Mesendoderm (in vitro differentiated cells): Measurements from ENCODE around the gene ECT2.

Experiments
- DNase-seq: peaks from one replicate; pipeline ENCODE4 v3.0.0; 2013
- H2AK5ac ChIP-seq: 2 replicates; pipeline ENCODE4 v1.6.1; 2013; ENCODE audit warnings: low read length, inconsistent platforms
- H2BK120ac ChIP-seq: 2 replicates; pipeline ENCODE4 v1.6.1; 2013; ENCODE audit warnings: low read depth, mild to moderate bottlenecking, low read length, moderate library complexity, mixed read lengths
- H2BK15ac ChIP-seq: replicated peaks from 2 replicates; pipeline ENCODE4 v1.6.1; 2013; ENCODE audit warnings: low read depth, mild to moderate bottlenecking, moderate library complexity
- H2BK5ac ChIP-seq: 2 replicates; pipeline ENCODE4 v1.6.1; 2013; ENCODE audit warnings: low read length, inconsistent platforms
- H3K18ac ChIP-seq: 2 replicates; pipeline ENCODE4 v1.6.1; 2013; ENCODE audit warnings: mild to moderate bottlenecking, low read length, mixed read lengths
- H3K23ac ChIP-seq: one replicate; pipeline ENCODE4 v1.6.1; 2013; ENCODE audit warnings: low read length
- H3K27ac ChIP-seq: 2 replicates; pipeline ENCODE4 v1.5.1; 2013; ENCODE audit warnings: low read depth, mild to moderate bottlenecking, inconsistent platforms, low read length, moderate library complexity
- H3K27me3 ChIP-seq: 2 replicates; pipeline ENCODE4 v1.6.1; 2013; ENCODE audit warnings: low read length, control low read depth, mild to moderate bottlenecking, inconsistent platforms; ENCODE audit not compliant: insufficient read depth, poor library complexity
- H3K36me3 ChIP-seq: 2 replicates; pipeline ENCODE4 v1.6.1; 2013; ENCODE audit warnings: low read length, inconsistent platforms; ENCODE audit not compliant: control insufficient read depth, insufficient read depth
- H3K4ac ChIP-seq: one replicate; pipeline ENCODE4 v1.6.1; 2013; ENCODE audit warnings: low read depth, mild to moderate bottlenecking, low read length, moderate library complexity
- H3K4me1 ChIP-seq: 2 replicates; pipeline ENCODE4 v1.6.1; 2013; ENCODE audit warnings: low read depth, low read length, inconsistent platforms; ENCODE audit not compliant: control insufficient read depth
- H3K4me2 ChIP-seq: 2 replicates; pipeline ENCODE4 v1.6.1; 2013; ENCODE audit warnings: low read length
- H3K4me3 ChIP-seq: 2 replicates; pipeline ENCODE4 v1.5.1; 2013; ENCODE audit warnings: mild to moderate bottlenecking, low read length
- H3K56ac ChIP-seq: one replicate; pipeline ENCODE4 v1.6.1; 2013; ENCODE audit warnings: low read length
- H3K79me1 ChIP-seq: 2 replicates; pipeline ENCODE4 v1.6.1; 2013; ENCODE audit warnings: low read length, inconsistent platforms
- H3K79me2 ChIP-seq: 2 replicates; pipeline ENCODE4 v1.6.1; 2013; ENCODE audit warnings: mild to moderate bottlenecking, low read length; ENCODE audit not compliant: control insufficient read depth, insufficient read depth
- H3K9ac ChIP-seq: 2 replicates; pipeline ENCODE4 v1.6.1; 2013; ENCODE audit warnings: low read length, inconsistent platforms
- H4K5ac ChIP-seq: one replicate; pipeline ENCODE4 v1.6.1; 2013; ENCODE audit warnings: low read length
- H4K8ac ChIP-seq: one replicate; pipeline ENCODE4 v1.6.1; 2013; ENCODE audit warnings: low read depth, mild to moderate bottlenecking, control low read depth, low read length, moderate library complexity
- WGBS: extraction: QIAGEN DNeasy Blood & Tissue Kit; methylation state at CpG from one replicate; pipeline ENCODE4 v1.1.7; 2013; ENCODE audit warnings: low lambda C conversion rate, missing lambda C conversion rate; ENCODE audit not compliant: insufficient coverage; ENCODE audit errors: extremely low coverage; 5-methylcytosine and 5-hydroxymethylcytosine counted together

ECT2 gene

DNA sequence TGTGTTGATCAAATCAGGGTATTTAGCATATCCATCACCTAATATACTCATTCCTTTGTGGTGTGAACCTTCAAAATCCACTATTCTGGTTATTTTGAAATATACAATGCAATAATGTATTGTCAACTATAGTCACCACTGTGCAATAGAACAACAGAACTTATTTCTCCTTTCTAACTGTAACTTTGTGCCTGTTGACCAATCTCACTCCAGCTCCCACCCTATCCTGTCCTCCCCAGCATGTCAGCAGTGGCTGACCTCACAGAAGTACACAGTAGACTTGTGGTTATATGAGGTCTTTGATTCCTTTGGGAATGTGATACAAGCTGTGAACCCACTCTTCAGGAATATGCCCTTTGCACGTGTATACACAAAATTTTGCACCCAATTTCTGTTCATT lies 64.2 kb downstream of the ECT2 start:
- Histone ChIP-seq H2BK120ac (no peak overlapping the region), H3K18ac (no peak overlapping the region), H3K79me2 (no peaks in the 10 kb centered on the region), H4K5ac (no peak overlapping the region), H3K4me3 (no peak overlapping the region), H3K27ac (no peak overlapping the region), H3K79me1 (no peaks in the 10 kb centered on the region), H3K56ac (no peak overlapping the region), H2AK5ac (no peak overlapping the region), H4K8ac (no peak overlapping the region), H3K23ac (no peak overlapping the region), H2BK5ac (no peak overlapping the region), H3K27me3 (no peaks in the 10 kb centered on the region), H3K4me1 (no peaks in the 10 kb centered on the region), H3K4me2 (no peak overlapping the region), H2BK15ac (no peak overlapping the region), H3K4ac (no peak overlapping the region), H3K9ac (no peak overlapping the region), H3K36me3 (no peaks in the 10 kb centered on the region)
- DNase-seq: no peak
- no CpG with 5 or more reads among the region's 1 CpG for WGBS

DNA sequence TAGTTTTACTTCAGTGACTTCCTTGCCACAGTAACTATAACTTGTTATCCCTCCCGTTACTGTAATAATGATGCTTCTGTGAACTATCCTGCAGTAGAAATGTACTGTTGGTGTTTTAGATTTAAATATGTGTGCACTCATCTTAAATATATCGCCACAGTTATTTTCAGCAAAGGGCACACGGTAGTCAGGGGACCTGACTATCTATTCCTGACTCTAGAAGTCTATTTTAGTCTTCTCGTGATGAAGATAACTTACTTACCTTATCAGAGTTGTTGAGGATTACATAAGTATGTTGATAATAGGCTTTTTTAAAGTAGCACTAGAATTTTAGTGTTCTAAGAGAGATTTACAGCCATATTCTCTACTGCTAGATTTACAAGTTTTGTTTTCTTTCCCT lies 65.3 kb downstream of the ECT2 start:
- Histone ChIP-seq H3K79me1 (no peaks in the 10 kb centered on the region), H3K4ac (no peak overlapping the region), H2BK5ac (no peak overlapping the region), H2BK120ac (no peak overlapping the region), H3K36me3 (no peaks in the 10 kb centered on the region), H3K4me3 (no peak overlapping the region), H3K18ac (no peak overlapping the region), H3K56ac (no peak overlapping the region), H3K4me1 (no peaks in the 10 kb centered on the region), H3K23ac (no peak overlapping the region), H4K5ac (no peak overlapping the region), H3K27me3 (no peaks in the 10 kb centered on the region), H3K9ac (no peak overlapping the region), H3K4me2 (no peak overlapping the region), H2AK5ac (no peak overlapping the region), H2BK15ac (no peak overlapping the region), H4K8ac (no peak overlapping the region), H3K27ac (no peak overlapping the region), H3K79me2 (no peaks in the 10 kb centered on the region)
- no peak for DNase-seq
- no CpG with 5 or more reads among the region's 4 CpGs for WGBS

DNA sequence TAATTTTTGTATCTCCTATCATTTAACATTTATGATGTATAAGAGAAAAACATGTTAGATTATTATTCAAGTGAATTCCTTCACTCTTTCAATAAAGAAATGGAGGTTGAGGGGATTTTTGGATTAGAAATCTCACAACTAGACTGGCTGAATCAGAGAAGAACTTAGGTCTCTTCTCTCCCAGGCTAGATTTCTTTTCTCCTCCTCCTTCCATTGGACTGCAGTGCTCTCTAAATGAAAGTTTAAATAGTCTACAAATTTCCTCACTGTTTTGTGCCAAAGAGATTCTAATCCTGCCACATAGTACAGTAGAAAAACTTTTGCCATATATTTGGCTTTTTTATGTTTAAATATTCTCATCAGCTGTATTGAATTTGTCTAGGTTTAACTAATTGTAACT lies 65.8 kb downstream of the ECT2 start:
- Histone ChIP-seq H2BK120ac (no peak overlapping the region), H3K9ac (no peak overlapping the region), H3K4me1 (no peaks in the 10 kb centered on the region), H2AK5ac (no peak overlapping the region), H3K79me1 (no peaks in the 10 kb centered on the region), H3K4me2 (no peak overlapping the region), H3K79me2 (no peaks in the 10 kb centered on the region), H4K5ac (no peak overlapping the region), H4K8ac (no peak overlapping the region), H3K36me3 (no peaks in the 10 kb centered on the region), H3K56ac (no peak overlapping the region), H3K4ac (no peak overlapping the region), H3K27me3 (no peaks in the 10 kb centered on the region), H2BK5ac (no peak overlapping the region), H3K27ac (no peak overlapping the region), H3K4me3 (no peak overlapping the region), H3K23ac (no peak overlapping the region), H2BK15ac (no peak overlapping the region), H3K18ac (no peak overlapping the region)
- no peak for DNase-seq

DNA sequence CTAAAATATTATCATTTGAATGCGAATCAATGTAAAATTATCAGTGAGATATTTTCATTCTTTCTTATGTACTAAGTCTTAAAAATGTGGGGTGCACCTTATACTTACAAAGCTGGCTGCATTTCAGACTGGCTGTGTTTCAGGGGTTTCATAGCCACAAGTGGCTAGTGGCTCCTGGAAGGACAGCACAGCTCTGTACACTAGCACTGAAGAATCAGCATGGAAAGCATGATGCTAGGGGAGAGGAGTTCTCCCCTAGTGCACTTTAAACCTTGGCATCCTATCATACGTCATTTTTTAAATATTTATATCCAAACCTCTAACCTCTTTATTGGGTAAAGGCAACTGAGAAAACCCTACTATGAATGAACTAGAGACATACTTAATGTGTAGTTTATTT lies 66.4 kb downstream of the ECT2 start:
- Histone ChIP-seq H4K5ac (no peak overlapping the region), H4K8ac (no peak overlapping the region), H2AK5ac (no peak overlapping the region), H2BK5ac (no peak overlapping the region), H3K4me3 (no peak overlapping the region), H3K56ac (no peak overlapping the region), H3K9ac (no peak overlapping the region), H3K4me2 (no peak overlapping the region), H3K4ac (no peak overlapping the region), H2BK15ac (no peak overlapping the region), H3K23ac (no peak overlapping the region), H3K36me3 (no peaks in the 10 kb centered on the region), H3K18ac (no peak overlapping the region), H3K4me1 (no peaks in the 10 kb centered on the region), H3K27me3 (no peaks in the 10 kb centered on the region), H2BK120ac (no peak overlapping the region), H3K79me2 (no peaks in the 10 kb centered on the region), H3K27ac (no peak overlapping the region), H3K79me1 (no peaks in the 10 kb centered on the region)
- 100% methylated on average over 1 of the region's 2 CpGs for WGBS
- no peak for DNase-seq

DNA sequence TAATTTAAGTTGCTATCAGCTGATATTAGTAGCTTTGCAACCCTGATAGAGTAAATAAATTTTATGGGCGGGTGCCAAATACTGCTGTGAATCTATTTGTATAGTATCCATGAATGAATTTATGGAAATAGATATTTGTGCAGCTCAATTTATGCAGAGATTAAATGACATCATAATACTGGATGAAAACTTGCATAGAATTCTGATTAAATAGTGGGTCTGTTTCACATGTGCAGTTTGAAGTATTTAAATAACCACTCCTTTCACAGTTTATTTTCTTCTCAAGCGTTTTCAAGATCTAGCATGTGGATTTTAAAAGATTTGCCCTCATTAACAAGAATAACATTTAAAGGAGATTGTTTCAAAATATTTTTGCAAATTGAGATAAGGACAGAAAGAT lies 70.0 kb downstream of the ECT2 start:
- Histone ChIP-seq H2BK120ac (no peak overlapping the region), H3K4ac (no peak overlapping the region), H2AK5ac (no peak overlapping the region), H3K23ac (no peak overlapping the region), H3K27me3 (no peaks in the 10 kb centered on the region), H2BK15ac (no peak overlapping the region), H3K79me1 (no peaks in the 10 kb centered on the region), H4K8ac (no peak overlapping the region), H3K79me2 (no peaks in the 10 kb centered on the region), H2BK5ac (no peak overlapping the region), H3K56ac (no peak overlapping the region), H3K9ac (no peak overlapping the region), H3K4me1 (no peaks in the 10 kb centered on the region), H3K27ac (no peak overlapping the region), H3K36me3 (no peaks in the 10 kb centered on the region), H3K18ac (no peak overlapping the region), H3K4me3 (no peak overlapping the region), H3K4me2 (no peak overlapping the region), H4K5ac (no peak overlapping the region)
- WGBS: no CpG with 5 or more reads among the region's 2 CpGs
- no peak for DNase-seq

DNA sequence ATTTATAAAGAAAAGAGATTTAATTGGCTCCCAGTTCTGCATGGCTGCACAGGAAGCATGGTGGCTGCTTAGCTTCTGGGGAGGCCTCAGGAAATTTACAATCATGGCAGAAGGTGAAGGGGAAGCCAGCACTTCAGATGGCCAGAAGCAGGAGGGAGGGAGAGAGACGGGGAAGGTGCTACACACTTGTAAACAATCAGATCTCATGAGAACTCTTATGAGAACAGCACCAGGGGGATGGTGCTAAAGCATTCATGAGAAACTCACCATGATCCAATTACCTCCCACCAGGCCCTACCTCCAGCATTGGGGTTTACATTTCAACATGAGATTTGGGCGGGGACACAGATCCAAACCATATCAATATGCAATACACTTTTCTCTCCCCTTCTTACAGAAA lies 73.7 kb downstream of the ECT2 start:
- H4K8ac ChIP-seq: no peak overlapping the region
- no peak overlapping the region for H3K4me2 ChIP-seq

More for the DNA sequence above, 73.7 kb downstream of the ECT2 start:
- Histone ChIP-seq H3K79me2 (no peaks in the 10 kb centered on the region), H3K27me3 (no peaks in the 10 kb centered on the region), H3K9ac (no peak overlapping the region), H3K4ac (no peak overlapping the region), H2AK5ac (no peak overlapping the region), H2BK5ac (no peak overlapping the region), H3K56ac (no peak overlapping the region), H3K4me3 (no peak overlapping the region), H4K5ac (no peak overlapping the region), H3K4me1 (no peaks in the 10 kb centered on the region), H2BK15ac (no peak overlapping the region), H3K27ac (no peak overlapping the region), H3K18ac (no peak overlapping the region), H3K79me1 (no peaks in the 10 kb centered on the region), H3K23ac (no peak overlapping the region), H3K36me3 (no peaks in the 10 kb centered on the region), H2BK120ac (no peak overlapping the region)
- DNase-seq: peak; percentile 37
- no CpG with 5 or more reads among the region's 2 CpGs for WGBS
